GM21390 (cell line): ENCODE results near the gene WASF3.

ENCODE experiments used
- ATAC-seq: cut with Tn5 transposase; IDR thresholded peaks from one replicate; pipeline ENCODE4 v1.9.1; 2021; ENCODE audit not compliant: unreplicated experiment

Gene WASF3

DNA sequence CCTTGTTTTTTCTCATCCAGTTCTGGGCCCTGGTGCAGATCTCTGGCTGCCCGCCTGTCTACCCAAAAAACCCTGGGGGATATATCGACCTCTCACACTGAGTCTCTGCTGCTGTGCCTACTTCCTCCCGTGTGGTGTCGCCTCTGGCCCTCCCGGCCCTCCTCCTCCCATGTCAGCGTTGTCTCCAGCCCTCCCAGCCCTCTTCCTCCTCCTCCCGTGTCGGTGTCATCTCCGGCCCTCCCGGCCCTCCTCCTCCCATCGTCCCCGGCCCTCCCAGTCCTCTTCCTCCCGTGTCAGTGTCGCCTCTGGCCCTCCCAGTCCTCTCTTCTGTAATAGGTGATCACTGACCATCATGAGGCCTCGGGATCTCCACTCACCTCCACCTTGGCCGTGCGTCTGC is 121.3 kb downstream of the WASF3 start:
- ATAC-seq = no peak

DNA sequence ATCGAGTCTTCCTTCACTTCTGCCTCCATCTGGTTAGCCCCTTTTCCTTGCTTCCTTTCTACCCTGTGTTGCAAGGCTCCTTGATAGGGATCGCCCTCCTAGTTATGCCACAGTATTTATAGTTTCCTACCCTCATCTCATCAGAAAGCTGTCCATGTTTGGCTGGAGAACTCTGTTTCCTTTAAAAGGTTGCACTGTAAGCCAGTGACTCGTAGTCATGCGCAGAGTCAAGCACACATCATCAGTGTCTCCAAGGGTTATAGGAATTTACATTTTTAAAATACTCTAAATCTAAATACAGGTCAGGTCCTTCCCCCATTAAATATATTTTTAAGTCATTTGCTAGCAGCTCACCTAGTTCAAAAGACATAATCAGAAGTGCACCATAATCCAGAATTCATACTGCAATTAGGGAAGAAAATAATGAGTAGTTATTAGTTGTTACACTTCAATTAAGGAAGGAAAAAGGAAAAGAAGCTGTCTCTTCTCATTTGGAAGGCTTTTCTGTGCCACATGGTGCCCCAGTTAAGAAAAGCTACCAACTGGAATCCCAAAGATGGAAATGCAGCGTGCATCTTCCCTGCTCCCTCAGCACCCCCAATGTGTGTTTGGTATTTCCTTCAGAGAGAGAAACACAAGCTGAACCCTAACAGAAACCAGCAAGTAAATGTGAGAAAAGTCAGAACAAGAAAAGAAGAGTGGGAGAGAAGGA is 122.1 kb downstream of the WASF3 start:
- ATAC-seq = no peak

- ATAC-seq = no peak
These were observed 122.6 kb downstream of the WASF3 start for GRCh38 chr13:26680123-26680450.

DNA sequence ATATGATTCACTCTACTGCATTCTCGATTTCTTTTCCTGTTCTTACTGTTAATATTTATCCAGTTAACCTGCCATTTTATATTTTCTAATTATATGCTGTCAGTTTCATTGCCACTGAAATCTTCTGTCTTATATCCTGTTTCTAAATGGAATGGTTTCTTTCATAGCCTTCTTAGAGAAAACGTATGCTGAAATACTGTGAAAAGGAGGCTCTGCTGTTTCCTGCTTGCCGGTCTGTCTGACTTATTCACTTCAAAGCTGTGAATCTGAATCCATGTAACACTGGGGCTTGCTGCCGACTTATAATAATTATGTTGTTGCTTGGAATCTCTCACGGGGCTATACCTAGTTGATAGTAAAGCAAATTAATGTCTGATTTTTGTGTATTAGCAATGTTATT is 123.1 kb downstream of the WASF3 start:
- no peak for ATAC-seq

GRCh38 chr13:26681036-26681435 is 123.6 kb downstream of the WASF3 start:
- ATAC-seq = no peak

DNA sequence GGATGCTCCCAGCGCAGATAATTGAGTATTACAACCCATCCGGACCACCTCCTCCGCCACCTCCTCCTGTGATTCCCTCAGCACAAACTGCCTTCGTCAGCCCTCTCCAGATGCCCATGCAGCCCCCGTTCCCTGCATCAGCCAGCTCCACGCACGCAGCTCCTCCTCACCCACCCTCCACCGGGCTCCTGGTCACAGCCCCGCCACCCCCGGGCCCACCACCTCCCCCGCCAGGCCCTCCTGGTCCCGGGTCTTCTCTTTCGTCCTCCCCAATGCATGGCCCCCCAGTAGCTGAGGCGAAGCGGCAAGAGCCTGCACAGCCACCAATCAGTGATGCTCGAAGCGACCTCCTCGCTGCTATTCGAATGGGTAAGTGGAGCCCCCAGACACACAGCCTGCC is 125.1 kb downstream of the WASF3 start:
- ATAC-seq = no peak

DNA sequence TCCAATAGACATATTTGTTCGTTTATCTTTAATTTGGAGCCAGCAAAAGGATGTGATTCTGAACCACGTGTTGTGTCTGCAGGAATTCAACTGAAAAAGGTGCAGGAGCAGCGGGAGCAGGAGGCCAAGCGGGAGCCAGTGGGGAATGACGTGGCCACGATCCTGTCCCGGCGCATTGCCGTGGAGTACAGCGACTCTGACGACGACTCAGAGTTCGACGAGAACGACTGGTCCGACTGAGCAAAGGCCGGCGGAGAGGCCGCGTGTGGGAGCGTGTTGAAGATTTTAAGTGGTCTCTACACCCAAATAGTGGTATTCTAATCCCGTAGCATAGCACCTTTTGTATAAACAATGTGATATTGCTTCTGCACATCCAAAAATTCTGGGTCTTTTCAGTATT is 128.1 kb downstream of the WASF3 start:
- no peak for ATAC-seq

GRCh38 chr13:26686285-26686684 is 128.8 kb downstream of the WASF3 start:
- no peak for ATAC-seq

DNA sequence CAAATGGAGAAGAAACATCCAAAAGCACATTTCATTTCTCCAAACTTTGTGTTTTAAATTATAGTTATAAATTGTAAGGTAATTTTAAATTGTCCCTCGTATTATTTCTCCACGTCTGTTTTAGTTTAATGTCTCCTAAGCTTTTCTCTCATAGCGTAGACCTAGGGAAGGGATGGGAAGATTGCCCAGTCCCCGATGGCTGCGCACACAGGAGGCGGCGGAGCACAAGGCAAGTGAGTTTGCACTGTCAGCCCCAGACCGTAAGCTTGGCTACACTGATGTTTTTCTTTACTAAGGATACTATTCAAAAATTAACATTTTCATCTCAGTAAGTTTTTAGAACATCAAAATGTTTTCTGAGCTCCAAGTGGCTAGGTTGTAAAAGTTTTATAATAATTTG is 130.8 kb downstream of the WASF3 start:
- no peak for ATAC-seq

GRCh38 chr13:26688980-26689379 is 131.5 kb downstream of the WASF3 start:
- ATAC-seq = no peak

- no peak for ATAC-seq
These were observed 136.4 kb downstream of the WASF3 start for GRCh38 chr13:26693749-26694463.

DNA sequence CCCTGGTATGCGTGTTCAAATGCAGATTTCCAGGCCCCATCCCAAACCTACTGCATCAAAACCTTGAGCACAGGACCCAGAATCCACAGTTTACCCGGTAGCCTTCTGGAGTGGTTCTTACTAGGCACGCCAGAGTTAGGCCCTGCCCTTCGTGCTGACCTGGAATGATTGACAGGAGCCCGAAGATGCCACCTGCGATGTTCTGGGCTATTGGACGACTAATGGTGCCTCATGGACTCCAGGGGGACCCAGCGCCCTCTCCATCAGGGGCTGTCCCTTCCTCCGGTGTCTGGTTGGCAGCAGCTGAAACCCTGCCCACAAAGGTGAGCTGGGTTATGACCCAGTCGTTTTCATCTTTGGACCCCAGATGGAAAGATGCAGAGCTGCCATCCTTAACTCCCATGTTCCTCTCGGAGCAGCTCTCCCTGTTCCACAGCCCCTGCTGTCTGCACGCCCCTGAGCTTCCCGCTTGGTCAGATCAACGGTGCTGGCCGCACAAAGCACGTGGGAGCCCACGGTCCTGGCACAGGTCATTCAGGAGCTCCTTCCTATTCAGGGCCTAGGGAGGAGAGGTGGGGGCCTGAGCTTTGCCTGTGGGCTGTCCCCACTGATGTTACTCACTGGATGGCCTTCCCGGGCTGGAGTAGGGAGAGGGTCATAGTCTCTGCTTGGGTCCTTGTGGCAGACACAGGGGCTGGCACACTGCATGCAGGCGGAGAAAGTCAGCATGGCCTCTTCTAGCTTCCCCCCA is 137.3 kb downstream of the WASF3 start:
- no peak for ATAC-seq

DNA sequence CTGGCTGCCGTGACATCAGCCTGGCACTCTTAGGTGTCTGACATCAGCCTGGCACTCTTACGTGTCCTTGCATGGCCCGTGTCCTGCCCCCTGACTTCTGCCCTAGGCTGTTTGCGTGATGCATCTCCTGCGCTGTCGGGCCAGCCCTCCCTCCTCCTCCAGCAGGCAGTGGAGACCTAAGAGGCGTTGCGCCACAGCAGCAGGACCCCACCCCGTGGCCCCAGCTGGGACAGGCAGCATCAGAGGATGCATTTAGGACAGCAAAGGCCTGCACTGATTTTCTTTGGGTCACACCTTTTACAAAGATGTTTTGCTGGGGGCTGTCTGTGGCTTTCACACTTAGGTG is 137.8 kb downstream of the WASF3 start:
- ATAC-seq = no peak

- ATAC-seq = no peak
These were observed 138.4 kb downstream of the WASF3 start for GRCh38 chr13:26695891-26696311.

DNA sequence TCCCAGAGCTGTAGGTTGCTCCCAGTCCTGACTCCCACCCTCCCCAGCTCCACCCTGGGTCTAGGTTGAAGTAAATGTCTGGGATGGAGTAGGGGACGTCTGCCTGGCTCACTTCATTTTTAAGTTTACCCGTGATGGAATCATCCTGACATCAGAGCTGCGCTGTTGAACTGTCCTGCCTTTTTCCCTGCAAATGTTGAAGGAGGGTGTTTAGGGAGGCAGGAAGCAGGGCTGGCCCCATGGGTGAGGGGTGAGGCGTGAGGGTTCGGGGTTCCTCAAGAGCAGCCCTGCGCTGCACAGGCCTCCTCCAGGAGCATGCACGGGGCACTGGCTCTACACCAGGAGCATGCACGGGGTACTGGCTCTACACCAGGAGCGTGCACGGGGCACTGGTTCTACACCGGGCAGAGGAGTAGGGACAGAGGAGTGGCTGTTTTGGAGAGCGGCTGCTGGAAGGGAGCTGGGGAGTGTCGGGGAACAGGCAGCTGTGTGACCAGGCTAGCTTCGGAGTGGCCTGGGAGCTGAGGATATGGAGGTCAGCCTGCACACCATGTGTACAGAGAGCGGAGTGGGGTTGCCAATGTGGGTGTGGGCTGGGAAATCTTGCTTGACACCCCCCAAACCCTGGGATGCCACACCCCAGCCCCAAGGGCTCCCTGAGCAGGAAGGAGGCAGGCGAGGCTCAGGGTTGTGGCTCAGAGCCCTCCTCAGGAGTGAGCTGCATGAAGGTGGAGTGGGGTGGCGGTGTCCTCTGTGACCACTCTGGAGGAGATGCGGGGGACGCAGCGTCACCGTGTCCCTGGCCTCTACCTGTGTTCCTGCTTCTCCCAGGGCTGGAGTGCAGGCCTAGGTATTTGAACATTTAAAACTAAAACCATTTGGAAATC is 139.8 kb downstream of the WASF3 start:
- no peak for ATAC-seq

DNA sequence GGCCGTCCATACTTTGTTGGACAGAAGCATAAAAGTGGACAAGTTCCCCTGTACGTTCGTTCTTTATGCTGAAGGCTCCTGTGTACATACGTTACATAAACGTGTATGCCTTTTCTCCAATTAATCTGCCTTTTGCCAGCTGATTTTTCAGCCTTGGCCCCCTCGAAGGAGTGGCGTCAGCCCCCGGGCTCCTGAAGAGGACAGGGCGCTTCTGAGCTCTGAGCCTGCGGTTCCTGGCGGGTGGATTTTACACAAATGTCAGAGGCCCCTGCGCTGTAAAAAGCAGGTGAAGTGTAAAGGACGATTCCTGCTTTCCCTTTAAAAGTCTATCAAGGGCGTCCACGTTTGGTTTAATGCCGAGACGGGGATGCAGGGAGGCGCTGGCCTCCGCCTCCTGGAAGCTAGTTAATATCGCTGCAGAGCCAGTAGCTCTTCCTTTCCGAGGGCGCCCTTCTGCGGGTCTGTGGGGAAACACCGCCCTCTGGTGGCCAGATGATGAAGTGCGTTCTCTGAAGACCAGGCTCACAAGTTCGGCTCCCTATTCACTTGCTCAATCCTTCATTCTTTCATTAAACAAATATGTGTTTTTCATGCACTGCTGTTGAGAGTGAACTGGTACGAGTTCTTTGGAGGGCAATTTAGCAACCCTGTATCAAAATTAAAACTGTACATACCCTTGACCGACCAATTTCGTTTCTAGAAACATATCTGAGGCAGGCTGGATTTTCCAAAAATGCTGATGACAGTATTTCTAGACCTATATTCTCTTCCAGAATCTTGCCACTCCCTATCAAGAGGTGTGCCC is 141.1 kb downstream of the WASF3 start:
- no peak for ATAC-seq

DNA sequence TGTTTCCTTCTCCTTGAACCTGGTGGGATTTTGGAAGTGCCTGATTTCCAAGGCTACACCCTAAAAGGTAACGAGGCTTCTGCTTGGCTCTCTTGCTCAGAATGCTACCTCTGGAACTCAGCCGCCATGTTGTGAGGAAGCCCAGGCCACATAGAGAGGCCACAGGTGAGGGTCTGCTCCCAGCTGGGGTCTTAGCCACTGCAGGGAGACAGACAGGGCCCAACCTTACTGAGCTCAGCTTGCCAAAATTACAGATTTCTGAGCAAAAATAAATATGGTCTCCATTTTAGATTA is 141.7 kb downstream of the WASF3 start:
- ATAC-seq = no peak

DNA sequence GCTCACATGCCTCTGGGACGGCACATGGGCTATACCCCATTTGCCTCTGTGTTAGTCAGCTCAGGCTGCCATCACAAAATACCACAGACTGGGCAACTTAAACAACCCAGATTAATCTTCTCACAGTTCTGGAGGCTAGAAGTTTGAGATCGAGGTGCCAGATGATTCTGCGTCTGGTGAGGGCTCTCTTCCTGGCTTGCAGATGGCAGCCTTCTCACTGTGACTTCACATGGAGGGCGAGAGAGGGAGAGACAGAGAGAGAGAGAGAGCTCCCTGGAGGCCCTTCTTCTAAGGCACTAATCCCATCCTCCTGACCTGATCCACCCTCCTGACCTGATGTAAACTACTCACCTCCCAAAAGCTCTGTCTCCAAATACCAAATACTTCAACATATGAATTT is 148.1 kb downstream of the WASF3 start:
- no peak for ATAC-seq

- ATAC-seq = no peak
These were observed 148.9 kb downstream of the WASF3 start for GRCh38 chr13:26706381-26706780.

GRCh38 chr13:26707122-26708006 is 149.9 kb downstream of the WASF3 start:
- ATAC-seq = no peak
